Neuronal stem cell (in vitro differentiated cells): ENCODE results near the gene ANKS1B.

Experiments
- DNase-seq: peaks from one replicate; pipeline ENCODE4 v3.0.0-alpha.2; 2013; ENCODE audit warnings: low spot score
- H2AFZ ChIP-seq: one replicate; pipeline ENCODE4 v1.6.1; 2013; ENCODE audit warnings: mild to moderate bottlenecking, low read length, inconsistent platforms
- H2AK5ac ChIP-seq: 2 replicates; pipeline ENCODE4 v1.6.1; 2013; ENCODE audit warnings: low read depth, mild to moderate bottlenecking, inconsistent platforms, low read length, moderate library complexity, mixed read lengths
- H2BK120ac ChIP-seq: 2 replicates; pipeline ENCODE4 v1.6.1; 2013; ENCODE audit warnings: low read depth, mild to moderate bottlenecking, inconsistent platforms, low read length, moderate library complexity, mixed read lengths
- H2BK12ac ChIP-seq: one replicate; pipeline ENCODE4 v1.6.1; 2013; ENCODE audit warnings: low read length, inconsistent platforms
- H2BK15ac ChIP-seq: 2 replicates; pipeline ENCODE4 v1.6.1; 2013; ENCODE audit warnings: mild to moderate bottlenecking, low read length, inconsistent platforms, mixed read lengths
- H2BK5ac ChIP-seq: one replicate; pipeline ENCODE4 v1.6.1; 2013; ENCODE audit warnings: inconsistent platforms, mild to moderate bottlenecking, low read length, moderate library complexity
- H3K14ac ChIP-seq: one replicate; pipeline ENCODE4 v1.6.1; 2013; ENCODE audit warnings: low read length, inconsistent platforms
- H3K18ac ChIP-seq: 2 replicates; pipeline ENCODE4 v1.6.1; 2013; ENCODE audit warnings: low read length, inconsistent platforms
- H3K23ac ChIP-seq: 2 replicates; pipeline ENCODE4 v1.6.1; 2013; ENCODE audit warnings: low read depth, mild to moderate bottlenecking, mixed read lengths, low read length, inconsistent platforms; ENCODE audit not compliant: poor library complexity
- H3K27ac ChIP-seq: replicated peaks from 3 replicates; pipeline ENCODE4 v1.5.1; 2013; ENCODE audit warnings: low read length, inconsistent platforms
- H3K27me3 ChIP-seq, 3 experiments: 2 replicates each; pipeline ENCODE4 v1.6.1; 2013; ENCODE audit warnings: low read length in 3 of 3, mild to moderate bottlenecking in 2 of 3, inconsistent platforms in 1 of 3, low read depth in 1 of 3, mixed read lengths in 1 of 3, moderate library complexity in 1 of 3; ENCODE audit not compliant: control insufficient read depth in 3 of 3, insufficient read depth in 3 of 3
- H3K36me3 ChIP-seq, 2 donors: replicated peaks in 1 of 2; 2 replicates each; pipeline ENCODE4 v1.6.1; 2013; ENCODE audit warnings: low read length in 2 of 2; ENCODE audit not compliant: control insufficient read depth in 2 of 2, insufficient read depth in 2 of 2
- H3K4ac ChIP-seq: 2 replicates; pipeline ENCODE4 v1.6.1; 2013; ENCODE audit warnings: inconsistent platforms, mild to moderate bottlenecking, low read length, moderate library complexity
- H3K4me1 ChIP-seq, 2 donors: 1 replicate in 1 of 2; 2 replicates in 1 of 2; pipeline ENCODE4 v1.6.1; 2013; ENCODE audit warnings: low read length in 2 of 2, low read depth in 1 of 2; ENCODE audit not compliant: control insufficient read depth in 2 of 2, insufficient read depth in 1 of 2
- H3K4me2 ChIP-seq: one replicate; pipeline ENCODE4 v1.6.1; 2013; ENCODE audit warnings: mild to moderate bottlenecking, low read length, inconsistent platforms; ENCODE audit not compliant: insufficient read depth, poor library complexity, severe bottlenecking
- H3K4me3 ChIP-seq, 2 donors: 2 replicates each; pipeline ENCODE4 v1.5.1; 2013; ENCODE audit warnings: low read length in 2 of 2, mild to moderate bottlenecking in 2 of 2, inconsistent platforms in 1 of 2, moderate library complexity in 1 of 2
- H3K79me1 ChIP-seq: one replicate; pipeline ENCODE4 v1.6.1; 2013; ENCODE audit warnings: low read depth, mild to moderate bottlenecking, inconsistent platforms, low read length, moderate library complexity
- H3K9ac ChIP-seq: one replicate; pipeline ENCODE4 v1.6.1; 2013; ENCODE audit warnings: mild to moderate bottlenecking, low read depth, low read length, inconsistent platforms; ENCODE audit not compliant: poor library complexity
- H3K9me3 ChIP-seq, 2 donors: replicated peaks in 1 of 2; 2 replicates each; pipeline versions ENCODE3 to v1.6.1; 2013; ENCODE audit warnings: low read length in 2 of 2, mild to moderate bottlenecking in 2 of 2, inconsistent platforms in 1 of 2, low read depth in 1 of 2, mixed read lengths in 1 of 2, moderate library complexity in 1 of 2; ENCODE audit not compliant: control insufficient read depth in 2 of 2, insufficient read depth in 1 of 2
- H4K8ac ChIP-seq: one replicate; pipeline ENCODE4 v1.6.1; 2013; ENCODE audit warnings: low read depth, mild to moderate bottlenecking, inconsistent platforms, low read length, moderate library complexity
- H4K91ac ChIP-seq: one replicate; pipeline ENCODE4 v1.6.1; 2013; ENCODE audit warnings: low read length, low read depth, mild to moderate bottlenecking, inconsistent platforms; ENCODE audit not compliant: poor library complexity
- WGBS, 2 donors: extraction: QIAGEN DNeasy Blood & Tissue Kit; methylation state at CpG; one replicate each; pipeline ENCODE4 v1.1.7; 2013; ENCODE audit warnings: missing lambda C conversion rate in 2 of 2, mixed read lengths in 1 of 2; ENCODE audit not compliant: insufficient read length in 2 of 2, insufficient replicate concordance in 1 of 2; ENCODE audit errors: extremely low coverage in 2 of 2; 5-methylcytosine and 5-hydroxymethylcytosine counted together

The ANKS1B gene

DNA sequence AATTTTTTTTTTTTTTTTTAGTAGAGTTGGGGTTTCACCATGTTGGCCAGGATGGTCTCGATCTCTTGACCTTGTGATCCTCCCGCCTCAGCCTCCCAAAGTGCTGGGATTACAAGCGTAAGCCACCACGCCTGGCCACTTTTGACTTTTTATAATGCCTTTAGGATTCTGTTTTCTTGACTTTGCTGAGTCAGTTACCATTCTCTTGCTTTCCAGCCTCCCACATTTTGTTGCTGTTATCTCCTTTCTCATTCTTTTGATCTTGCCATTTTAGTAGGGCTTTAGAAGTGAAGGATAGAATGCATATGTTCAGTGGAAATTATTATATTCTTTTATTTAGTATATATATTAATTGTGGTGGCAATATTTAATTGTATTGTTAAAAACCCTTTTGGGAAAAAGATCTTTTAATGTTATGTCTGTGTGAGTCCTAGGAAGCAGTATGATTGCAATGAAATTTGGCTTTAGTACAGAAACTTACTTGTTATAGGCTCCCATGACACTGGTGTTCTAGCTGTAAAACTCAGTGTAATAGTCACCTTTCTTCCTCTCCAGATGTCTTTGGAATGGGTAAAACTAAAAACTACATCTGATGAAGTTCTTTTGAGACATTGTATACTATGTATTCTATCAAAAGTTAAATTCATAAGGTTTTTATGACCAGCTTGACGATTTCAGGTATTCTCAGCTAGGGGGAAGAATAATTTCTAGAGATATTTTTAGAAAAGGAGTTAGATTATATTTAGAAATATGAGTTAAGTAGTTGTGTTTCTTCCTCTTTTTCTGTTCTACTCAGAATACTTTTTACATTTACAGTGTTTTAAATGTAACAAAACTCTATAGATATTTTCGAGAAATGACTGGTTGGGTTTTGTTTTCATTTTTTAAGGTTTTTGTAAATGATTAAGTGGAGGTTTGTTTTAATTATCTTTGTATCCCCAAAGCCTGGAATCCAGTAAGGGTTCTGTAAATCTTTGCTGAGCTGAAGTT, 1264.9 kb downstream of the ANKS1B start:
- H2BK5ac ChIP-seq, result no peak overlapping the region
- H2AK5ac ChIP-seq, result no peak overlapping the region
- no peak overlapping the region for H2BK12ac ChIP-seq
- no peak overlapping the region for H3K23ac ChIP-seq
- H2BK15ac ChIP-seq, result no peak overlapping the region
- no peak overlapping the region for H3K4me2 ChIP-seq
- H3K4me1 ChIP-seq, result no peaks in the 10 kb centered on the region
- H2BK120ac ChIP-seq, result no peak overlapping the region
- DNase-seq, result no peak
- no peak overlapping the region for H4K91ac ChIP-seq
- H3K14ac ChIP-seq, result no peak overlapping the region
- H3K79me1 ChIP-seq, result no peaks in the 10 kb centered on the region
- H3K36me3 ChIP-seq, result peaks cover 0 to 92% of the 10 kb centered on the region in 2 donors
- H3K9me3 ChIP-seq, result no peaks in the 10 kb centered on the region
- H3K4me3 ChIP-seq, result no peak overlapping the region
- no CpG with 5 or more reads among the region's 6 CpGs for WGBS, 2 donors
- no peaks in the 10 kb centered on the region for H3K27me3 ChIP-seq
- no peak overlapping the region for H4K8ac ChIP-seq
- H3K4ac ChIP-seq, result no peak overlapping the region
- no peak overlapping the region for H3K18ac ChIP-seq
- no peak overlapping the region for H3K9ac ChIP-seq
- no peak overlapping the region for H2AFZ ChIP-seq
- H3K27ac ChIP-seq, result no peak overlapping the region

GRCh38 chr12:98714426-98714825, 1270.3 kb downstream of the ANKS1B start:
- no peak overlapping the region for H2AK5ac ChIP-seq
- H3K79me1 ChIP-seq, result no peaks in the 10 kb centered on the region
- no peak overlapping the region for H2BK5ac ChIP-seq
- no peak overlapping the region for H3K4ac ChIP-seq
- no peak overlapping the region for H3K9ac ChIP-seq
- H3K4me2 ChIP-seq, result no peak overlapping the region
- H3K14ac ChIP-seq, result no peak overlapping the region
- WGBS, 2 donors, result no CpG with 5 or more reads among the region's 4 CpGs
- no peaks in the 10 kb centered on the region for H3K27me3 ChIP-seq
- H3K9me3 ChIP-seq, result no peaks in the 10 kb centered on the region
- H3K36me3 ChIP-seq, result peaks cover 5 to 95% of the 10 kb centered on the region in 2 donors
- DNase-seq, result no peak
- no peak overlapping the region for H4K91ac ChIP-seq
- no peak overlapping the region for H3K18ac ChIP-seq
- H3K4me1 ChIP-seq, result no peaks in the 10 kb centered on the region
- H3K4me3 ChIP-seq, result no peak overlapping the region
- H2BK120ac ChIP-seq, result no peak overlapping the region
- H2AFZ ChIP-seq, result no peak overlapping the region
- no peak overlapping the region for H2BK12ac ChIP-seq
- H3K27ac ChIP-seq, result no peak overlapping the region
- no peak overlapping the region for H4K8ac ChIP-seq
- H2BK15ac ChIP-seq, result no peak overlapping the region
- no peak overlapping the region for H3K23ac ChIP-seq

DNA sequence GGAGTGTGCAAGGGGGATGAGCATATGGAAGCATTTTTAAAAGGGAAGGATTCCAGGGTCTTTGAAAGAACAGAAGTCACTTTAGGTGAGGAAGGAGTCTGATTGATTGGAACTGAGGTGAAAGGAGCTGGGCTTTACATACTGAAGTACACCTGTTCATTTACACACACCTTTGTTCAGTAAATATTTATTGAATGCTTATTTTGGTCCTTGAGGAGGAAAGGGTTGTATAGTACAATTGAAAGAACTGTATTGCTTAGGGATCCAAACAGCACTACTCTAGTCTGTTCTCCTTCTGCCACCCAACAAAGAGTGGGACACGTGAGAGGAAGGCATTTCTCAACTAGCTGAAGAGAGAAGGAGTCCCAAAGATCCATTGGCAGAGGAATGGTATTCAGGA, 1275.7 kb downstream of the ANKS1B start:
- no peak overlapping the region for H3K14ac ChIP-seq
- H2BK12ac ChIP-seq, result no peak overlapping the region
- no peak overlapping the region for H2BK5ac ChIP-seq
- H3K27ac ChIP-seq, result no peak overlapping the region
- WGBS, 2 donors, result no CpG with 5 or more reads among the region's 1 CpG
- no peak for DNase-seq
- peaks cover 10 to 95% of the 10 kb centered on the region in 2 donors for H3K36me3 ChIP-seq
- H3K4me3 ChIP-seq, result no peak overlapping the region
- no peaks in the 10 kb centered on the region for H3K79me1 ChIP-seq
- H4K91ac ChIP-seq, result no peak overlapping the region
- no peaks in the 10 kb centered on the region for H3K27me3 ChIP-seq
- no peak overlapping the region for H3K4ac ChIP-seq
- H3K23ac ChIP-seq, result no peak overlapping the region
- no peak overlapping the region for H3K4me2 ChIP-seq
- H3K9me3 ChIP-seq, result no peaks in the 10 kb centered on the region
- H3K9ac ChIP-seq, result no peak overlapping the region
- H4K8ac ChIP-seq, result no peak overlapping the region
- no peaks in the 10 kb centered on the region for H3K4me1 ChIP-seq
- H2AFZ ChIP-seq, result no peak overlapping the region
- no peak overlapping the region for H3K18ac ChIP-seq
- no peak overlapping the region for H2BK15ac ChIP-seq
- H2AK5ac ChIP-seq, result no peak overlapping the region
- no peak overlapping the region for H2BK120ac ChIP-seq

DNA sequence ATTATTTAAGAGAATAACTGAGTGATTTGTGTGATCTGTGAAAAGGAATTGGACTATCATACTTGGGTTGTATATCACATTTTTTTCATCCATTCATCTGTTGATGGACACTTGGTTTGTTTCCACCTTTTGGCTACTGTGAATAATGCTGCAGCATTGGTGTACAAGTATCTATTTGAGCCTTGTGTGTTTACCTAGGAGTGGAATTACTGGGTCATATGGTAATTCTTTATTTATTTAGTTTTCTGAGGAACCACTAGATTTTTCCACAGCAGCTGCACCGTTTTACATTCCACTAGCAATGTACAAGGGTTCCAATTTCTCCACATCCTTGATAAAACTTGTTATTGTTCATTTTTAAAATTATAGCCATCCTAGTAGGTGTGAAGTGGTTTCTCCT, 1283.6 kb downstream of the ANKS1B start:
- Histone ChIP-seq H3K4me1 (peaks cover 0 to 2% of the 10 kb centered on the region in 2 donors), H3K9ac (no peak overlapping the region)
- WGBS, 2 donors, result no CpG with 5 or more reads among the region's 1 CpG

More for the DNA sequence above, 1283.6 kb downstream of the ANKS1B start:
- Histone ChIP-seq H3K79me1 (no peaks in the 10 kb centered on the region), H4K8ac (no peak overlapping the region), H3K36me3 (peaks cover 2 to 87% of the 10 kb centered on the region in 2 donors), H3K18ac (no peak overlapping the region), H2BK5ac (no peak overlapping the region), H3K4ac (no peak overlapping the region), H3K4me2 (no peak overlapping the region), H4K91ac (no peak overlapping the region), H2BK12ac (no peak overlapping the region), H3K9me3 (no peaks in the 10 kb centered on the region), H2AFZ (no peak overlapping the region), H3K27me3 (no peaks in the 10 kb centered on the region), H2AK5ac (no peak overlapping the region), H3K4me3 (no peak overlapping the region), H2BK15ac (no peak overlapping the region), H3K14ac (no peak overlapping the region), H3K23ac (no peak overlapping the region), H2BK120ac (no peak overlapping the region), H3K27ac (no peak overlapping the region)
- no peak for DNase-seq
